IMR-90 (cell line): Measurements from ENCODE around the gene ARMC3.

Experiments used
- MAFK ChIP-seq: IDR thresholded peaks from 2 replicates; pipeline ENCODE4 v1.6.1; 2012; ENCODE audit warnings: low read depth, low read length, improper control_type of control experiment
- POLR2A ChIP-seq: IDR thresholded peaks from 2 replicates; pipeline ENCODE4 v1.6.1; 2012; ENCODE audit warnings: mild to moderate bottlenecking, low read depth, low read length
- RCOR1 ChIP-seq: IDR thresholded peaks from 2 replicates; pipeline ENCODE4 v1.6.1; 2012; ENCODE audit warnings: mild to moderate bottlenecking, low read length, improper control_type of control experiment; ENCODE audit not compliant: insufficient replicate concordance
- SMC3 ChIP-seq: fragments of 150-350 bp; IDR thresholded peaks from 2 replicates; pipeline ENCODE4 v1.6.1; 2016; ENCODE audit warnings: low read depth, mild to moderate bottlenecking, antibody characterized with exemption, low read length, moderate library complexity
- TF ChIP-seq, protein P1 (sequence below): fragments of 150-350 bp; IDR thresholded peaks from 2 replicates; pipeline ENCODE4 v1.6.1; 2016; ENCODE audit warnings: low read depth, mild to moderate bottlenecking, low read length, moderate library complexity, borderline replicate concordance
- TF ChIP-seq, protein P2 (sequence below): conservative IDR thresholded peaks from 2 replicates; pipeline ENCODE4 v1.5.1; 2012; ENCODE audit warnings: mild to moderate bottlenecking, low read depth, low read length, improper control_type of control experiment

DNA sequence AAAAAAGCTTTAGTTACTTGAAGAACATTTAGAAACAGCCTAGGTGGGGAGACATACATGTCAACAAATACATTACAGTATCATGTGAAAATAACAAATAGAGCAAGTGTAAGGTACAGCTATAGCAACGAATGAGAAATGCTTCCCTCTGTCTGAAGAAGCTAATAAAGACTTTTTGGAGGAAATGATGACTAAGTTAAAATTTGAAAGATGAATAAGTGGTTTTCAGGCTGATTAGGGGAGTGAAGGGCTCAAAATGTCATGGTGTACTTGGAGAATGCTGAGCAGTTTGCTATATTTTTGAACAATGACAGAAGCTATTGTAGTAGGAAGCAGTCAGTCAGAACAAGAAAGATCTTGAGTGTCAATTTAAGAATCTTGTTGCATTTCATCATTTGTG, 2.8 kb upstream of the ARMC3 start:
- TF ChIP-seq, protein P1, sequence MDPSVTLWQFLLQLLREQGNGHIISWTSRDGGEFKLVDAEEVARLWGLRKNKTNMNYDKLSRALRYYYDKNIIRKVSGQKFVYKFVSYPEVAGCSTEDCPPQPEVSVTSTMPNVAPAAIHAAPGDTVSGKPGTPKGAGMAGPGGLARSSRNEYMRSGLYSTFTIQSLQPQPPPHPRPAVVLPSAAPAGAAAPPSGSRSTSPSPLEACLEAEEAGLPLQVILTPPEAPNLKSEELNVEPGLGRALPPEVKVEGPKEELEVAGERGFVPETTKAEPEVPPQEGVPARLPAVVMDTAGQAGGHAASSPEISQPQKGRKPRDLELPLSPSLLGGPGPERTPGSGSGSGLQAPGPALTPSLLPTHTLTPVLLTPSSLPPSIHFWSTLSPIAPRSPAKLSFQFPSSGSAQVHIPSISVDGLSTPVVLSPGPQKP = no peak
- TF ChIP-seq, protein P2, sequence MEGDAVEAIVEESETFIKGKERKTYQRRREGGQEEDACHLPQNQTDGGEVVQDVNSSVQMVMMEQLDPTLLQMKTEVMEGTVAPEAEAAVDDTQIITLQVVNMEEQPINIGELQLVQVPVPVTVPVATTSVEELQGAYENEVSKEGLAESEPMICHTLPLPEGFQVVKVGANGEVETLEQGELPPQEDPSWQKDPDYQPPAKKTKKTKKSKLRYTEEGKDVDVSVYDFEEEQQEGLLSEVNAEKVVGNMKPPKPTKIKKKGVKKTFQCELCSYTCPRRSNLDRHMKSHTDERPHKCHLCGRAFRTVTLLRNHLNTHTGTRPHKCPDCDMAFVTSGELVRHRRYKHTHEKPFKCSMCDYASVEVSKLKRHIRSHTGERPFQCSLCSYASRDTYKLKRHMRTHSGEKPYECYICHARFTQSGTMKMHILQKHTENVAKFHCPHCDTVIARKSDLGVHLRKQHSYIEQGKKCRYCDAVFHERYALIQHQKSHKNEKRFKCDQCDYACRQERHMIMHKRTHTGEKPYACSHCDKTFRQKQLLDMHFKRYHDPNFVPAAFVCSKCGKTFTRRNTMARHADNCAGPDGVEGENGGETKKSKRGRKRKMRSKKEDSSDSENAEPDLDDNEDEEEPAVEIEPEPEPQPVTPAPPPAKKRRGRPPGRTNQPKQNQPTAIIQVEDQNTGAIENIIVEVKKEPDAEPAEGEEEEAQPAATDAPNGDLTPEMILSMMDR = no peak
- TF ChIP-seq POLR2A (no peak), RCOR1 (no peak), MAFK (0 out of 2 replicates have a peak, but pooled peaks have one; percentile 27), SMC3 (no peak)
